ENCODE measurements around the gene EPB41L3. TPM values are rescaled to one million over a fixed set of nuclear protein-coding genes. Genes with fewer than 3 reads are reported as not detected.
"Not testable (repeated sequence)": the region's sequence is repeated elsewhere in the genome, so short reads cannot be mapped to it uniquely, and the experiment has no call there.

The EPB41L3 gene
- total RNA-seq, 4 donors from 2014 or later = 28.8 to 41.4 (median 37.2) TPM

DNA sequence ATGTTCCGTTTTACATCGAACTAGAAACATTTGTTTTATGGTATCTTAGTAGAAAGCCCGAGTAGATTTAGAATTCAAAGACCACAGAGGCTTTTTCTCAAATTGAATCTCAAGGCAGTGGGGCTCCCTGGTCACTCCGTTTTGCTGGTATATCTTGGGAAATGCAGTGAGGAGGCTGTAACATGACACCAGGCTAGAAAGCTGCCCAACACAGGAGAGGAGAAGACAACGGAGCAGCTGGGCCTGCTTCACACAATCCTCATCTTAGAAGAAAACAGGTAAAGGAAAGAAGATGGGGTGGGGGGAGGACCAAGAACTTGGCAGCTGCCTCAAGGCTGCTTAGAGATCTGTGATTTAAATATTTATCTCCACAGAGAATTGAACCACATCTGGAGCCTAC is 38.3 kb upstream of the EPB41L3 start:
- Histone ChIP-seq H3K9me3 (no peaks in the 10 kb centered on the region), H3K36me3 (no peaks in the 10 kb centered on the region), H3K4me1 (no peaks in the 10 kb centered on the region), H3K27ac (no peak overlapping the region), H3K4me3 (no peak overlapping the region), H3K27me3 (no peaks in the 10 kb centered on the region)
- WGBS, 2 donors = 52 to 58% methylated on average over 5 of the region's 5 CpGs
- TF ChIP-seq POLR2A (IDR thresholded peaks at IDR 0.05) = no peak
- no peak for DNase-seq
- intact Hi-C loops (cut with DNase I) = no loop called here

DNA sequence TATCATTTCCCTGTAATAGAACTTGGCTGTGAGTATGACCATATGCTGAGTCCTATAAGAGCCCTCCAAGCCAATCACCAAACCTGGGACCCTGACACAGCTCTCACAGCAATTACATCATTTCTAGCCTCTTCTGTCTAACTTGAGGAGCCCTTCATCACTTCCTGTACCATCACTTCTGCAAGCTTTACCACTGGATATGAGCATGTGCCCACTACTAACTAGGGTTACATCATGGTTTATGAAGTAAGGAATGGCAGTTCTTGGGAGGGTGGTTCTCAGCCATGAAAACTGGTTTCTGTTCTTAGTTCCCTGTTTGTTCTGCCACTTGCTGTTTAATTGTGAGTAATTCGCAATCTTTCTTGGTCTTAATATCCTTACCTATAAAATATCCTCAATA is 31.0 kb upstream of the EPB41L3 start:
- Histone ChIP-seq H3K4me1 (no peaks in the 10 kb centered on the region), H3K36me3 (no peaks in the 10 kb centered on the region), H3K9me3 (no peaks in the 10 kb centered on the region), H3K27me3 (no peaks in the 10 kb centered on the region), H3K27ac (no peak overlapping the region), H3K4me3 (no peak overlapping the region)
- intact Hi-C loops (cut with DNase I) = no loop called here
- no peak for DNase-seq
- no peak for TF ChIP-seq POLR2A (IDR thresholded peaks at IDR 0.05)
- TF ChIP-seq, protein P1, sequence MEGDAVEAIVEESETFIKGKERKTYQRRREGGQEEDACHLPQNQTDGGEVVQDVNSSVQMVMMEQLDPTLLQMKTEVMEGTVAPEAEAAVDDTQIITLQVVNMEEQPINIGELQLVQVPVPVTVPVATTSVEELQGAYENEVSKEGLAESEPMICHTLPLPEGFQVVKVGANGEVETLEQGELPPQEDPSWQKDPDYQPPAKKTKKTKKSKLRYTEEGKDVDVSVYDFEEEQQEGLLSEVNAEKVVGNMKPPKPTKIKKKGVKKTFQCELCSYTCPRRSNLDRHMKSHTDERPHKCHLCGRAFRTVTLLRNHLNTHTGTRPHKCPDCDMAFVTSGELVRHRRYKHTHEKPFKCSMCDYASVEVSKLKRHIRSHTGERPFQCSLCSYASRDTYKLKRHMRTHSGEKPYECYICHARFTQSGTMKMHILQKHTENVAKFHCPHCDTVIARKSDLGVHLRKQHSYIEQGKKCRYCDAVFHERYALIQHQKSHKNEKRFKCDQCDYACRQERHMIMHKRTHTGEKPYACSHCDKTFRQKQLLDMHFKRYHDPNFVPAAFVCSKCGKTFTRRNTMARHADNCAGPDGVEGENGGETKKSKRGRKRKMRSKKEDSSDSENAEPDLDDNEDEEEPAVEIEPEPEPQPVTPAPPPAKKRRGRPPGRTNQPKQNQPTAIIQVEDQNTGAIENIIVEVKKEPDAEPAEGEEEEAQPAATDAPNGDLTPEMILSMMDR (IDR thresholded peaks at IDR 0.05) = no peak
- 88 to 93% methylated on average over 1 of the region's 1 CpG for WGBS, 2 donors

DNA sequence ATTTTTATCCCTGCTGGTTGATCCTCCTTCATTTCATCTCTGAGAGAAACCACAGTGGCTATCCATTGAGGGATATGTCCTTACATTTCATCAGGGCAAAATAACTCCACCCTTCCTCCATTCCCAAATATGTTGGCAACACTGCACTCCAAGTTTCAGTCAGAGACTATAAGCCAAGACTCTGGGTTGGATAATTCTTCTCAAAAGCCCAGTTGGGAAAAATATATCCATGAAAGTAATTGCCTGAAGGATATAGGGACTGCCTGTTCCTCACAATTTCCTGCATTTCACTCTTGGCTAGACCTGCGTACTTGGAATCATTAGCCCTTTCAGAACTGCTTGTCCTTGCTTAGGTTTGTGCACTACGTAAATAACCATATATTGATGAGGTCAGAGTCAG is 27.9 kb upstream of the EPB41L3 start:
- Histone ChIP-seq H3K4me3 (no peak overlapping the region), H3K27me3 (no peaks in the 10 kb centered on the region), H3K4me1 (no peaks in the 10 kb centered on the region), H3K27ac (no peak overlapping the region), H3K9me3 (no peaks in the 10 kb centered on the region), H3K36me3 (no peaks in the 10 kb centered on the region)
- intact Hi-C loops (cut with DNase I) = no loop called here
- DNase-seq = no peak
- TF ChIP-seq, protein P1 (IDR thresholded peaks at IDR 0.05) = no peak
- no peak for TF ChIP-seq POLR2A (IDR thresholded peaks at IDR 0.05)
- 61 to 89% methylated on average over 2 of the region's 2 CpGs for WGBS, 2 donors

DNA sequence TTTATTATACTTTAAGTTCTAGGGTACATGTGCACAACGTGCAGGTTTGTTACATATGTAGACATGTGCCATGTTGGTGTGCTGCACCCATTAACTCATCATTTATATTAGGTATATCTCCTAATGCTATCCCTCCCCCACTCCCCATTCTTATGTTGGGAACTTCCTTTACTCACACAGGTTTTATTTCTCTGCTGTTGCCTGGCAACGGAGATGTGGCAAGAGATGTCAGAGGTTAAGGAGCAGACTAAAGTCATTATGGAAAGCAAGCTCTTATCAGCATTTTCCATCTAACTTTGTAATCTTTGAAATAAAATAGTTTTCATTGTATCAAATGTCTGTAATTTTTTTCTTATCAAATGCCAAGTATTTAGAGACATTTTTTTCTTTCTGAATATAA is 26.8 kb upstream of the EPB41L3 start:
- 28 to 33% methylated on average over 2 of the region's 2 CpGs for WGBS, 2 donors
- not testable (repeated sequence) for H3K4me1 ChIP-seq

DNA sequence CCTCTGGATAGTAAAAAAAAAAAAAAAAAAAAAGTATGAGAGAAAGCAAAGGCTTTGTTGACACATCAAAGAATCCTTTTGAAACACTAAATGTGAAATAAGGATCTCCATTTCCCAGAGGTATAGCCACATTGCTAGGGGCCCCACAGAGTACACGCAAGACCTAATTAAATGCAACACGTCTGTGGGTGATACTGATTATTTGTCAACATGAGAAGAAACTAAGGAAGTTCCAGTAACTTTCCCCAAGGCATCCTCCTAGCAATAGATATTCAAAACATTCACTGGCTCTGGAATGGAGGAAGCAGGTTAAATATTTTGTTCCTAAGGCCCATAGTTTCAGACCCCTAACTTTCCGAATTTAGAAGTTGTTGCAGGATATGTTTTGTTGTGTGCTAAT is 24.6 kb upstream of the EPB41L3 start:
- no peaks in the 10 kb centered on the region for H3K27me3 ChIP-seq
- 69 to 85% methylated on average over 3 of the region's 3 CpGs for WGBS, 2 donors

More for the DNA sequence above, 26.8 kb upstream of the EPB41L3 start:
- H3K27me3 ChIP-seq; H3K36me3 ChIP-seq; H3K9me3 ChIP-seq; H3K27ac ChIP-seq; H3K4me3 ChIP-seq; intact Hi-C loops (cut with DNase I); DNase-seq: not testable (repeated sequence)

DNA sequence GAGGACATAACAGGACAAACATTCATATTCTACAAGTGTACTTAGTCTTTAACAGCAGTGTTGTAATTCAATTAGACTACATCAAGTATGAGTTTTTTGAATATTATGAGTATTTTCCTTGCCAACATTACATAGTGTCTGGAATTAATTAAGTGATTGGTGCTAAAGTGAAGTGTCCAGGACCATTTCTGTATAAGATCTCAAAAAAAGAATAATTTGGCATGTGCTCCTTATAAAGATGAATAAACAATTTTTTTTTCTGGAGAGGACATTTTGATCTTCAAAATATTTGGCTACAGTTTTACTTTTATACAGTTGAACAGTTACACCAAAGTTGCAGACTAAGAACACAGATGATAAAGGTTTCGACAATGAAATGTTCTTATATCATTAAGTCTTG is 15.1 kb upstream of the EPB41L3 start:
- intact Hi-C loops (cut with DNase I) = loop anchor here (10.0 kb wide), 1 partner anchor 56 kb away; no protein-coding TSS in a partner anchor
- DNase-seq = no peak
- TF ChIP-seq, protein P1 (IDR thresholded peaks at IDR 0.05) = no peak
- no peak for TF ChIP-seq POLR2A (IDR thresholded peaks at IDR 0.05)
- Histone ChIP-seq H3K4me3 (no peak overlapping the region), H3K27me3 (no peaks in the 10 kb centered on the region), H3K36me3 (no peaks in the 10 kb centered on the region), H3K4me1 (peaks cover 0 to 16% (median 2%) of the 10 kb centered on the region in 3 donors), H3K9me3 (no peaks in the 10 kb centered on the region), H3K27ac (no peak overlapping the region)
- 67 to 92% methylated on average over 1 of the region's 1 CpG for WGBS, 2 donors

More for the DNA sequence above, 24.6 kb upstream of the EPB41L3 start:
- Histone ChIP-seq H3K27ac (no peak overlapping the region), H3K4me3 (no peak overlapping the region), H3K36me3 (no peaks in the 10 kb centered on the region), H3K9me3 (no peaks in the 10 kb centered on the region), H3K4me1 (no peaks in the 10 kb centered on the region)
- no peak for DNase-seq
- intact Hi-C loops (cut with DNase I) = no loop called here
- TF ChIP-seq POLR2A (IDR thresholded peaks at IDR 0.05) = no peak
- TF ChIP-seq, protein P1 (IDR thresholded peaks at IDR 0.05) = no peak

Measured in esophagus squamous epithelium (tissue), 5 donors.